Smooth muscle cell (in vitro differentiated cells): Measurements from ENCODE around the gene NPC2. TPM values are rescaled to one million over a fixed set of nuclear protein-coding genes. Genes with fewer than 3 reads are reported as not detected.

ENCODE experiments used
- DNase-seq: peaks from one replicate; lab custom pipeline; 2025; ENCODE audit not compliant: unreplicated experiment; lab: John Stamatoyannopoulos, UW
- H2AFZ ChIP-seq: fragments of 200-600 bp; sonication (generic); 2 replicates; pipeline ENCODE4 v1.6.0; 2016; ENCODE audit warnings: antibody characterized with exemption, low read depth, mild to moderate bottlenecking
- H3F3A ChIP-seq: fragments of 200-600 bp; sonication (generic); 2 replicates; pipeline ENCODE4 v1.6.0; 2017; ENCODE audit warnings: antibody characterized with exemption, low read depth
- H3K27ac ChIP-seq: fragments of 200-600 bp; sonication (generic); 2 replicates; pipeline ENCODE4 v1.5.1; 2016; ENCODE audit warnings: low read depth, mild to moderate bottlenecking
- H3K27me3 ChIP-seq: fragments of 200-600 bp; sonication (generic); 2 replicates; pipeline ENCODE4 v1.6.1; 2016; ENCODE audit warnings: low read depth, mild to moderate bottlenecking
- H3K36me3 ChIP-seq: fragments of 200-600 bp; sonication (generic); 2 replicates; pipeline ENCODE4 v1.5.1; 2016; ENCODE audit warnings: low read depth
- H3K4me1 ChIP-seq: fragments of 200-600 bp; sonication (generic); 2 replicates; pipeline ENCODE4 v1.5.1; 2016; ENCODE audit warnings: low read depth
- H3K4me2 ChIP-seq: fragments of 200-600 bp; sonication (generic); 2 replicates; pipeline ENCODE4 v1.6.0; 2016; ENCODE audit warnings: mild to moderate bottlenecking
- H3K4me3 ChIP-seq: fragments of 200-600 bp; sonication (generic); 2 replicates; pipeline ENCODE4 v1.5.1; 2016; ENCODE audit warnings: mild to moderate bottlenecking
- H3K79me2 ChIP-seq: fragments of 200-600 bp; sonication (generic); 2 replicates; pipeline ENCODE4 v1.6.0; 2016; ENCODE audit warnings: low read depth, mild to moderate bottlenecking
- H3K9ac ChIP-seq: fragments of 200-600 bp; sonication (generic); 2 replicates; pipeline ENCODE4 v1.6.0; 2016; ENCODE audit warnings: low read depth
- H3K9me3 ChIP-seq: fragments of 200-600 bp; sonication (generic); replicated peaks from 2 replicates; pipeline ENCODE4 v1.5.1; 2016; ENCODE audit warnings: low read depth
- H4K20me1 ChIP-seq: fragments of 200-600 bp; sonication (generic); 2 replicates; pipeline ENCODE4 v1.6.0; 2016; ENCODE audit warnings: low read depth
- WGBS: methylation state at CpG from one replicate; pipeline ENCODE4 v1.1.7; 2016; ENCODE audit warnings: low lambda C conversion rate; 5-methylcytosine and 5-hydroxymethylcytosine counted together
- polyA plus RNA-seq: library from polyadenylated mRNA; unstranded; fragments of >200 nt; fragmentation: Nextera tagmentation; extraction: Ambion mirVana; gene quantifications from 2 replicates; pipeline ENCODE4 v1.2.1, GENCODE V29; 2016
- total RNA-seq: library from RNA; depleted of rRNA; stranded (reverse); fragments of >200 nt; gene quantifications from 2 replicates; pipeline ENCODE4 v1.2.3, GENCODE V29; 2014
- TF ChIP-seq, protein P1 (sequence below): fragments of 200-600 bp; sonication (generic); IDR thresholded peaks from 2 replicates; pipeline ENCODE4 v1.5.1; 2017; ENCODE audit warnings: borderline replicate concordance, mild to moderate bottlenecking, antibody characterized with exemption; ENCODE audit not compliant: insufficient read depth, poor library complexity, severe bottlenecking

Gene NPC2
- total and polyA plus RNA-seq, 2 experiments from 2014 or later: 137 to 496 TPM

DNA sequence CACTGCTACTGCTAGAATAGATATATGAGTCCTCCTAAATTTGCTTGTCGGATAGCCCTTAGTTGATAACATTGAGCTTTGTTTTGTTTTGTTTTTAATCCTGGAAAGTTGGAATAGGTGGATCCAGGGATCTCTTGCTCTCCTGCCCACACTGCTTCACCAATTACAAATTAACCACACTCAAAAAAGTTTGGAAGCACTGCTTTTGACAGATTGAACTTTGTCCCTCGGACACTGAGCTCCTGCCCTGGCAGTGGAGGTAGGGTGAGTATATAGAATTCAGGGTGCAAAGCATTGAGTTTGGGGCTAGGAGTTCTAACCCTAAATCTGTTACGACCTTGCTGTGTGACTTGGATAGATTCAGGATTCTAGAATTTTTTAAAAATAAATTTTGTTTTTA, 52.0 kb downstream of the NPC2 start:
- H3K4me2 ChIP-seq: no peak overlapping the region
- no peak overlapping the region for H2AFZ ChIP-seq
- 87% methylated on average over 3 of the region's 3 CpGs for WGBS

DNA sequence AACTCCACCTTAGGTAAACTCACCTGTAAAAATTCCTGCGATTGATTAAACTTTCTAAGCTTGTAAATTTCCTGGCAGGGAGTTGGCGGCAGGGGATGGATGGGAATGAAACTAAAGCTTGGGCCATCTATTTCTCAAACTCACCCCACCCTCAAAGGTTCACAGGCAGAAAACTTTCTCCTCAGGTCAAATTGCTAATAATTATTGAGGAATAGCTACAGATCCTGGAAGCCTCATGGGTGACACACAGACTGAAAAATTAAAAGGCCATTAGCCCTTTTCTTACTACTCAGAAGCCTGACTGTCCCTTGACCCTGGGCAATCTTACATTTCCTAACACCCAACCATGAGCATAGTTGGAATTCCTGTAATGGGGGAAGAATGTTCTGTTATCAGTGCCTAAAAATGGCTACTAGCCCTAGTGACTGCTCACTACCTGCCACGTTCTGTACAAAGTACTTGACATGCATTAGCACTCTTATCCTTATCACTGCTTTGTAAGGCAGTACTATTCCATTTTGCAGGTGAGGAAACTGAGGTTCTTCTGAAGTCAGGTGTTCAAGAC, 54.7 kb downstream of the NPC2 start:
- WGBS: 65% methylated on average over 3 of the region's 3 CpGs
- TF ChIP-seq, protein P1, sequence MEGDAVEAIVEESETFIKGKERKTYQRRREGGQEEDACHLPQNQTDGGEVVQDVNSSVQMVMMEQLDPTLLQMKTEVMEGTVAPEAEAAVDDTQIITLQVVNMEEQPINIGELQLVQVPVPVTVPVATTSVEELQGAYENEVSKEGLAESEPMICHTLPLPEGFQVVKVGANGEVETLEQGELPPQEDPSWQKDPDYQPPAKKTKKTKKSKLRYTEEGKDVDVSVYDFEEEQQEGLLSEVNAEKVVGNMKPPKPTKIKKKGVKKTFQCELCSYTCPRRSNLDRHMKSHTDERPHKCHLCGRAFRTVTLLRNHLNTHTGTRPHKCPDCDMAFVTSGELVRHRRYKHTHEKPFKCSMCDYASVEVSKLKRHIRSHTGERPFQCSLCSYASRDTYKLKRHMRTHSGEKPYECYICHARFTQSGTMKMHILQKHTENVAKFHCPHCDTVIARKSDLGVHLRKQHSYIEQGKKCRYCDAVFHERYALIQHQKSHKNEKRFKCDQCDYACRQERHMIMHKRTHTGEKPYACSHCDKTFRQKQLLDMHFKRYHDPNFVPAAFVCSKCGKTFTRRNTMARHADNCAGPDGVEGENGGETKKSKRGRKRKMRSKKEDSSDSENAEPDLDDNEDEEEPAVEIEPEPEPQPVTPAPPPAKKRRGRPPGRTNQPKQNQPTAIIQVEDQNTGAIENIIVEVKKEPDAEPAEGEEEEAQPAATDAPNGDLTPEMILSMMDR: no peak
- H3F3A ChIP-seq: no peaks in the 10 kb centered on the region
- no peaks in the 10 kb centered on the region for H3K79me2 ChIP-seq
- no peak for DNase-seq
- no peak overlapping the region for H3K4me2 ChIP-seq
- no peak overlapping the region for H3K9ac ChIP-seq
- no peaks in the 10 kb centered on the region for H3K9me3 ChIP-seq
- no peak overlapping the region for H3K27ac ChIP-seq
- H3K27me3 ChIP-seq: peaks cover 48% of the 10 kb centered on the region
- H3K4me3 ChIP-seq: no peak overlapping the region
- H3K4me1 ChIP-seq: peaks cover 10% of the 10 kb centered on the region
- H3K36me3 ChIP-seq: no peaks in the 10 kb centered on the region
- H4K20me1 ChIP-seq: no peaks in the 10 kb centered on the region
- no peak overlapping the region for H2AFZ ChIP-seq

More for the DNA sequence above, 52.0 kb downstream of the NPC2 start:
- Histone ChIP-seq H3K4me3 (no peak overlapping the region), H3K79me2 (no peaks in the 10 kb centered on the region), H3K27me3 (peaks cover 37% of the 10 kb centered on the region), H4K20me1 (no peaks in the 10 kb centered on the region), H3K36me3 (no peaks in the 10 kb centered on the region), H3K9me3 (no peaks in the 10 kb centered on the region), H3K9ac (no peak overlapping the region), H3F3A (no peaks in the 10 kb centered on the region), H3K4me1 (no peaks in the 10 kb centered on the region), H3K27ac (no peak overlapping the region)
- TF ChIP-seq, protein P1: no peak
- DNase-seq: no peak

DNA sequence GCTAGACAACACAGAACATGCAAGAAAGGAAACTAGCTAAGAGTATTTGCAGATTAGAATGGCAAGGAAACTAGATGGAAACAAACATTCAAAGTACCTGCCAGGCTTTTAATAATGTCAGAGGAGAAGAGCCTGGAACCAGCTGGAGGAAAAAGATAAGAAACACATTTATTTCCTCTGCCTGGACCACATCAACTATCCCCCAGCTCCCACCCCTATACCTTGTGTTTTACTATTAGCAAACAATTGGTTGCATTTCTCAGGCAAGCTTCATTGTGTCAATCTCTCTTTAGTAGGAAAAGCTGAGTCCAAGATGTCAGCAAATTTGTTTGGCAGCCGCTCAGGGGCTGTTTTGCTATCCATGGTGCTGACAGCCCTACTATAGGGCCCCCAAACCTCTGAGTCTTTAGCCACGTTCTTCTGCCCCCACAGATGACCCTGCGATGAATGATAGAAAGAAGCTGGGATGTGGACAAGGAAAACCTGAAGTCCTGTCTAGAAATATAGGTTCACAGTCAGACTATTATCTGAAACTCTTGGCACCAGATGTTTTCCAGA, 55.5 kb downstream of the NPC2 start:
- no peaks in the 10 kb centered on the region for H3K9me3 ChIP-seq
- no peak for DNase-seq
- no peak overlapping the region for H2AFZ ChIP-seq
- peaks cover 44% of the 10 kb centered on the region for H3K27me3 ChIP-seq
- H3K9ac ChIP-seq: no peak overlapping the region
- H3K36me3 ChIP-seq: no peaks in the 10 kb centered on the region
- no peaks in the 10 kb centered on the region for H3F3A ChIP-seq
- no peak overlapping the region for H3K4me3 ChIP-seq
- no peak overlapping the region for H3K27ac ChIP-seq
- TF ChIP-seq, protein P1: no peak
- no peaks in the 10 kb centered on the region for H4K20me1 ChIP-seq
- H3K4me1 ChIP-seq: peaks cover 10% of the 10 kb centered on the region
- no peak overlapping the region for H3K4me2 ChIP-seq
- WGBS: 33% methylated on average over 3 of the region's 3 CpGs
- H3K79me2 ChIP-seq: no peaks in the 10 kb centered on the region

DNA sequence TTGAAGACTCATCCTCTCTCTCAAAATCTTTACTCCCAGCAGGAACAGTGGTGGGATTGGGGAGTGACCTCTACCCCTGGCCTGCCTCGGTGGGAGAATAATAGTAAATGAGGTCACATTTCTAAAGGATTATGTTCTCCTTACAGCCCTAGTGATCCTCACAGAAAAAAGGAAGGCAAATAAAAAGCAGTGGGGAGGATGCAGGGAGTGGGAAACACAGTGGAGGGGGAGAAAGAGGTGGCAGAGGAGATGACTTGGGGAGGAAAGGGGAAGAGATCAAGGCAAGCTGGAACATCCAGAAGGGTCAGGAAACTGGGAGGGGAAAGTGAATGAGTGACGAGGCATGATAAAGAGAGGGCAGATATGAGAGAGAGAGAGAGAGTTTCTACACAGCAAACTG, 58.8 kb downstream of the NPC2 start:
- H2AFZ ChIP-seq: no peak overlapping the region
- H3K36me3 ChIP-seq: no peaks in the 10 kb centered on the region
- no peaks in the 10 kb centered on the region for H4K20me1 ChIP-seq
- WGBS: 69% methylated on average over 2 of the region's 2 CpGs
- no peaks in the 10 kb centered on the region for H3K79me2 ChIP-seq
- H3K27me3 ChIP-seq: peaks cover 63% of the 10 kb centered on the region
- H3K27ac ChIP-seq: no peak overlapping the region
- H3K9me3 ChIP-seq: no peaks in the 10 kb centered on the region
- DNase-seq: no peak
- no peak overlapping the region for H3K4me2 ChIP-seq
- H3K4me3 ChIP-seq: no peak overlapping the region
- TF ChIP-seq, protein P1: no peak
- no peak overlapping the region for H3K9ac ChIP-seq
- peaks cover 10% of the 10 kb centered on the region for H3K4me1 ChIP-seq
- no peaks in the 10 kb centered on the region for H3F3A ChIP-seq
